NOMO-1 treated with dmso at 0.1 percent for 144 hours (cell line): Measurements from ENCODE around the gene NID1.
A peak's percentile ranks its signal among the peaks of the same experiment; 100 is the strongest.
"Not testable (repeated sequence)": the region's sequence is repeated elsewhere in the genome, so short reads cannot be mapped to it uniquely, and the experiment has no call there.

Source experiments
- DNase-seq: peaks from one replicate; lab custom pipeline; 2025; ENCODE audit not compliant: unreplicated experiment; lab: John Stamatoyannopoulos, UW

The NID1 gene

GRCh38 chr1:236095705-236096520, 31.0 kb upstream of the NID1 start:
- no peak for DNase-seq

GRCh38 chr1:236092899-236093298, 28.0 kb upstream of the NID1 start:
- no peak for DNase-seq

DNA sequence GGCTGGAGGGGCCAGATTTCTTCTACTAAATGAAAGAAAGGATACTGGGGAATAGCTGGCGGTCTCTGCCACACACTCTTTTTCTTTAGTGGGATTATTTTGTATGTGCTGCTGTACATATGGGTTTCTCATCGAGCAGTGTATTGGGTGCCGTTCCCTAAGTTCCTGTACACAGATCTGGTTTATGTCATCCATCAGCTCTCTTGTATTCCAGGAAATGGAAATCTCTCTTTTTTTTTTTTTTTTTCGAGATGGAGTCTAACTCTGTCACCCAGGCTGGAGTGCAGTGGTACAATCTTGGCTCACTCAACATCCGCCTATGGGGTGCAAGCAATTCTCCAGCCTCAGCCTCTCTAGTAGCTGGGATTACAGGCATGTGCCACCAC, 27.0 kb upstream of the NID1 start:
- no peak for DNase-seq

GRCh38 chr1:236090741-236091147, 25.9 kb upstream of the NID1 start:
- DNase-seq = no peak

GRCh38 chr1:236089046-236089773, 24.3 kb upstream of the NID1 start:
- DNase-seq = no peak

DNA sequence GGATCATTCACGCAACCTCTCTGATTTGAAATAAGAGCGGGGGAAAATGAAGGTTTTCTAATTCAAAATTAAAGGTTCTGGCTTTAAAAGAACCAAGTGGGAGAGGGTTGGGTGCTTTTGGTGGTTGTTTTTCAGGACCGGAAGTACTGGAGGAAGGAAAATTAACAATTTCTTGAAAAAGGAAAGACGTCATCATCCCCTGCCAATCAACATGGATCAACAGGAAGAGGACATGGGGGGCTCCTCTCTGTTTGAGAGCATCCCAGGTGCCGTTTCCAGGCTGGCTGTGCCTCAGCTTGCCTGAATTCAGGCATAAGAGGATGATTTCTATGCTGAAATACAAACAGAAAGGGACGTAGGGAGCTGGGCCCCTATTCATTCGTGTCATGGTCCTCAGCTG, 21.6 kb upstream of the NID1 start:
- DNase-seq = no peak

GRCh38 chr1:236085545-236086159, 20.8 kb upstream of the NID1 start:
- DNase-seq = no peak

DNA sequence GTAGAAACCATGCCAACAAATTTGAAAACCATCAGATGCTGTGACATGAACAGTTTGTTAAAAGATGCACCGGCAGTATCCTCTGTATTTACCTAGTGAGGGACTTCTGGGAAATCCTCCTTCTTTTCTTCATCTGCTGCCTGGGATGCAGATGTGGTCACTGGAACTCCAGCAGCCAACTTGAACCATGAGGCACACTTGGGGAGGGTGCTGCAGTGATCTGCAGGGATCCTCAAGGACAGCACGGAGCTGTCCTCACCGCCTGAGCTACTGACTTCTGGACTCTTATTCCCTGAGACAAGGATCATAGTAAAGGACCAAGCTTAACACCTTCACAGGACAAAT, 19.5 kb upstream of the NID1 start:
- no peak for DNase-seq

GRCh38 chr1:236083650-236084385, 18.9 kb upstream of the NID1 start:
- no peak for DNase-seq

DNA sequence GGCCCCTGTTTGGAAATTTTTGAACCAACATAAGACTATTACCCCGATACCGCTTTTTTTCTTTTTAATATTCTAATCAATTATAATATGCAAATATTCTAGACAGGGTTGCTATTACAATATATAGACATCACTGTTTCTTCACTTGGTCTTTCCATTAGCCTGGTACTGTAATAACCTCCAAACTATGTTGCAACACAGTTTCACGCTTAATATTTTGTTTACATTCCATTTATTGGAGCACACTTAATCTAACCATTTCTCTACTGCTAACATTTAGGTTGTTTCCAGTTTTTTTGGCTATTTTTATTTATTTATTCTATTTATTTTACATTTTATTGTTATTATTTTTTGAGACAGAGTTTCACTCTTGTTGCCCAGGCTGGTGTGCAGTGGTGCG, 17.6 kb upstream of the NID1 start:
- DNase-seq = no peak

DNA sequence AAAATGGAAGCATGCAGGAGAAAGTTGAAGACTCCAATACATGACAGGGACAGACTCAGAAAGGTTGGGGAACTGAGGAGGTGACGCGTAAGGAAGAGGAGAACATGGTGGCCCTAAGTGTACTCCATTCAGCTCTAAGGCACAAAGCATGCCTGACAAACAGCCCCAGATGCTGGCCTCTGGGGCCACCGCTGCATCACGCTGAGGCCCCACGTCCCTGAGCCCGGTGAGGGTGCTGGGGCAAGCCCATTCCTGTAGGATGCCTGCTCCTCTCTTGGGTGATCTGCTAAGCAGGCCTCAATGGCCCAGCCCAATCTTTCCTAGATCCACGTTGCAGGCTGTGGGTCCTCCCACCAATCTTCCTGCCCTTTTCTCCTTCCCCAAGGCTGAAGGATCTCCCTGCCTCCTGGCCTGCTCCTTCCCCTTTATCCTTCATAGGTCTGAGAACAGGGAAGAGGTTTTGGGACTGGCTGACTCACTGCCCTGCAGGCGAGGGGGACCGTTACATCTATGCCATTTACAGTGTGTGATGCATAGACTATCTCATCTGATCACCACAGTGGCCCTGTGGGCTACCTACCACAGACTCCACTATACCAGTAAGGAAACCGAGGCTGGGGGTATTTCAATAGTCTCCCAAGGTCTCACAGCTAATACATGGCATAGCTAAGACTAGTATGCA, 16.8 kb upstream of the NID1 start:
- DNase-seq = no peak

DNA sequence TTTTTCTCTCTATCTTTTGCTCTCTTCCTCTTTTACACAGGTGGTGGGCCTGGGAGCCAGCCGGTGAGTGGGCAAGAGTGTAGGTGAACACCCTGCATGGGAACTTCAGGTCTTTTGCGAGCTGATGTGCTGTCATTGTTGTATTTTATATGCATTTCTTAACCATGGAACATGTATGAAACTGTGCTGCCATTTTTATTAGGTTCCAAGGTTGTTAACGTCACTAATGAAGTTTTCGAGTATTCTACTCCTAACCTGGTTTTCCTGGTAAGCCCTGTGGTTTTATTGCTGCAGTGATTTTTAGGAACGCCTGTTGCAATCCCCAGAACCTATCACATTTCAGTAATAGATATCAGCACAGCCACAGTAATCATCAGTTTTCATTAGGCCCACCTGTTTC, 14.8 kb upstream of the NID1 start:
- no peak for DNase-seq

GRCh38 chr1:236078993-236079392, 14.1 kb upstream of the NID1 start:
- no peak for DNase-seq

- not testable (repeated sequence) for DNase-seq
Measured at GRCh38 chr1:236078077-236078476, 13.2 kb upstream of the NID1 start.

DNA sequence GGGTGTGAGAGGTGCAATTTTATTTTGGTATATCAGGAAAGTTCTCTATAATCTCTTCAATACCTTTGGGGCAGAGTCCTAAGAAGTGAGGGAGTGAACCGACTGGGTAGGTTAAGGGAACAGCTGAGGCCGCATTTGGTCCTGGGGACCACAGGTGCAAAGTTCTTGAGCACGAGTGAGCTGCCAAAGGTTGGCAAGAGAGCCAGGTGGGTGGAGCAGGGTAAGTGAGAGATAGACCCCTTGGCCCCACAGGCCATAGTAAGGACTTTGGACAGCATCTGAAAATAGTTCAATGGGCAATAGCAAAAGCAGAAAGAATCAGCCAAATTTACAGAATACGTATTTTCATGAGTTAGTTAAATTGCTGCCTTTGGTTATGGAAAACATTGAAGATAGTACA, 11.0 kb upstream of the NID1 start:
- no peak for DNase-seq

- no peak for DNase-seq
Measured at GRCh38 chr1:236073307-236073897, 8.5 kb upstream of the NID1 start.

- peak; percentile 34 for DNase-seq
Measured at GRCh38 chr1:236072001-236072400, 7.1 kb upstream of the NID1 start.

GRCh38 chr1:236070753-236071152, 5.9 kb upstream of the NID1 start:
- no peak for DNase-seq

DNA sequence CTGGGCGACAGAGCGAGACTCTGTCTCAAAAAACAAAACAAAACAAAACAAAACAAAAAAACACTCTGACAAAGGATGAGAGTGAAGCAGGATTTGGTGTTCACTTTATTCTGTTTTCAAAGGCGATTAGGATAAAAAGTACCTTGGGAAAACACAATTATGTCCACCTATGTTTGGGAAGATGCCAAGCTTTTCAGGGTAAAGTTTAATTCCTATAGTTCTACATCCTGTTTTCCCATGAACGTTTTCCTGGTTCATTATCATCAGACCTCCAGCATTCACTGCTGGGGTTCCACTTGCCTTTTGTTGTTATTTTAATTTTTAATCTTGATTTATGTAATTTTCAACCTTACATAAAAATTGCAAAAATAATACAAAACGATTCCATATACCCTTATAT, 4.9 kb upstream of the NID1 start:
- DNase-seq = no peak

GRCh38 chr1:236067854-236068454, 3.1 kb upstream of the NID1 start:
- no peak for DNase-seq
